GM12872 (cell line): ENCODE data around the gene PCCA.

Experiments used
- TF ChIP-seq, protein P1 (sequence below): IDR thresholded peaks from 3 replicates; pipeline ENCODE4 v1.5.1; 2011; ENCODE audit warnings: low read depth, mild to moderate bottlenecking, low read length, moderate library complexity; ENCODE audit not compliant: insufficient read depth

PCCA gene

DNA sequence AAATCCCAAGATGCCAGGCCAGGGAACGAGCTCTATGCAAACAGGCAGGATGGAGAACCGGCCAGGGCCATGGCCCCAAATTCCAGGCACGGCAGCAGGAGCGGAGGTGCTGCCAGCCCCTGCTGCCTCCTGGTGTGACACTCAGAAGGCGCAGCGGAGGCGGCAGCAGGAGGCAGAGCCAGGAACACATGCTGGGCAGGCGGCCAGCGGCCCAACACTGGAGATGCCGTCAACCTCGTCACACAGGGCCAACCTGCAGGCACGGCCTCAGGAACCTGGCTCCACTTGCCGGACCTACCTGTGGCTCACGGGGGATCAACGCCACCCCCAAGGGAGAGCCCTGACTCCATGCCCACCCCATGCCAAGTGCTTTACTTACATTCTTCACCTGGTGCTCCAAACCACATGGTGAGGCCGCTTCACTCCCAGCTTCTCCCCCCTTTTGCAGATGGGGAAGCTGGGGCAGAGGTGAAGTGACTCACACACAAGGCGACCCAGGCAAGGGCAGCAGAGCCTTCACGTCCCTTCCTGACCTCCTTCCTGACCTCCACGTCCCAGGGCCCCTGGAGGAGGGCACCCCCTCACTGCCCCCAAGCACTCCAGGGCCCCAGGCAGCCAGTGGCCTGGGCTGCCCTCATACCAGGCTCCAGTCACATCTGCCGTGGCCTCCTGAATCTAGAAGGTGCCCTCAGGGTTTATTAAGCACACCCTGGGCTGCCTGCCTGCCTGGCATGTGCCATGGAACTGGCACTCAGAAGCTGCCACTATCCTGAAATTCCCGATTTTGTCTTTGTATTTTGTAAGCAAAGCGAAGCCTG is 456.2 kb downstream of the PCCA start:
- TF ChIP-seq, protein P1, sequence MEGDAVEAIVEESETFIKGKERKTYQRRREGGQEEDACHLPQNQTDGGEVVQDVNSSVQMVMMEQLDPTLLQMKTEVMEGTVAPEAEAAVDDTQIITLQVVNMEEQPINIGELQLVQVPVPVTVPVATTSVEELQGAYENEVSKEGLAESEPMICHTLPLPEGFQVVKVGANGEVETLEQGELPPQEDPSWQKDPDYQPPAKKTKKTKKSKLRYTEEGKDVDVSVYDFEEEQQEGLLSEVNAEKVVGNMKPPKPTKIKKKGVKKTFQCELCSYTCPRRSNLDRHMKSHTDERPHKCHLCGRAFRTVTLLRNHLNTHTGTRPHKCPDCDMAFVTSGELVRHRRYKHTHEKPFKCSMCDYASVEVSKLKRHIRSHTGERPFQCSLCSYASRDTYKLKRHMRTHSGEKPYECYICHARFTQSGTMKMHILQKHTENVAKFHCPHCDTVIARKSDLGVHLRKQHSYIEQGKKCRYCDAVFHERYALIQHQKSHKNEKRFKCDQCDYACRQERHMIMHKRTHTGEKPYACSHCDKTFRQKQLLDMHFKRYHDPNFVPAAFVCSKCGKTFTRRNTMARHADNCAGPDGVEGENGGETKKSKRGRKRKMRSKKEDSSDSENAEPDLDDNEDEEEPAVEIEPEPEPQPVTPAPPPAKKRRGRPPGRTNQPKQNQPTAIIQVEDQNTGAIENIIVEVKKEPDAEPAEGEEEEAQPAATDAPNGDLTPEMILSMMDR: no peak

DNA sequence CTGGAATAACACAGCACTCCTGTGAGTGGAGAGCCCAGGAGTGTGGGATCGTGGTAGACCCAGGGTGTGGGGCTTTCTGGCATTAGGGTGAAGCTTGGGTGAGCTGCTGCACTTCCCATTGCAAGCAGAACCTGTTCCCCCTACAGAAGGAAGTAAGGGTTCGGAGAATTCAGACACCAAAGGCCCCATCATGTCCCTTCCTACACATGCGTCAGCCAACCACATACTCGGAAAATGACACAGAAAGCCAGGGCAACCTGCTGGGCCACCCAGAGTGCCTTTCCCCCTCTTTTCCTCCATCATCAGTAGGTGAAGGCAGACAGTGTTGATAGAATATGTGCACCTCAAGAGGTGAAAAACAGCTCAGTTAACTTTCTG is 456.8 kb downstream of the PCCA start:
- TF ChIP-seq, protein P1: no peak

DNA sequence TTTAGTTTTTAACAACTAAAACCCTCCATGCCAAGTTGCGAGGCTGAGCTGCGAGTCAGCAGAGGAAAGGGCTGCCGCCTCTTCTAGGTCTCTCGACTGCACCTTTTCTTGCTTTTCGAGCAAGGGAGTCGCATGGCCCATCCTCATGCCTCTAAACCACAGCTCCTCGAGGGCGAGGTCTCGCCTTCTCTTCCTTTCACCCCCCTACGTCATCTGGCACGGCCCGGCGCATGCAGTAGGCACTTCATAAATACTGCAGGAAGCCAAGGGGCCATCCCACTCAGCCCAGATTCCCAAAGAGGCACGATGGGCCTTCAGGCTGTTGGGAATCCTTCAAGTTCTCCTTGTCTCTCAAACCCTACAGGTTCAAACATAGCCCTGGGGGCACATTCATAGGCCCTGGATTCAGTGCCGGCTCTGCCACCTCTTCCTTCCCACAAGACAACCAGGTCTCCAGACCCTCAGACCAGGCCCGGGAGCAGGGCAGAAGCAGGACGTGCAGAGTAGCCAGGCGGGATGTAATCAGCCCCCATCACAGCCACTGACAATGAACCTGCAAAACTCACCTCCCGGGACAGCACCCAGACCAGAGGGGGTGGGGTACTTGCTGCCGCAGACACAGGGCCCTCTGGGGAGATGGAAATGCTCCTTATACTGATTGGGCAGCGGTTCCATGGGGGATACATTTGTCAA is 458.0 kb downstream of the PCCA start:
- TF ChIP-seq, protein P1: no peak

DNA sequence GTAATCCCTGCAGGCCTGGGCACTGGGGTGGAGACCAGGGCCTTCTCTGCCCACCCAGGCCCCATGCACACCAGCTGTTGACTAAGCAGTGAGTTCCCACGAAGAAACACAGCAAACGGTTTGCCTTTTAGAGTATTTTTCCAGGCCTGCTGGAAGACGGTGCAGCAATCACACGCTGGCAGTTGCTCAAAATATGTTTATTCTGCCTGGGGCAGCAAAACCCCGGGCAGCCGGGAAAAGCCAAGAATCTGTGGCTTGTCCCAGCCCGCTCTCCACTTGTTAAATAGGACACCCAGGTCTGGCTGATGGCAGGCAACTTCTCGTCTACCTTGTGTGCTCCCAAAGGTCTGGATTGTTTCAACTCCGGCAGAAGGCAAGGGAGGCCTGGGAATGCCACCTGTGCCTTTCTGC is 458.9 kb downstream of the PCCA start:
- TF ChIP-seq, protein P1: no peak

DNA sequence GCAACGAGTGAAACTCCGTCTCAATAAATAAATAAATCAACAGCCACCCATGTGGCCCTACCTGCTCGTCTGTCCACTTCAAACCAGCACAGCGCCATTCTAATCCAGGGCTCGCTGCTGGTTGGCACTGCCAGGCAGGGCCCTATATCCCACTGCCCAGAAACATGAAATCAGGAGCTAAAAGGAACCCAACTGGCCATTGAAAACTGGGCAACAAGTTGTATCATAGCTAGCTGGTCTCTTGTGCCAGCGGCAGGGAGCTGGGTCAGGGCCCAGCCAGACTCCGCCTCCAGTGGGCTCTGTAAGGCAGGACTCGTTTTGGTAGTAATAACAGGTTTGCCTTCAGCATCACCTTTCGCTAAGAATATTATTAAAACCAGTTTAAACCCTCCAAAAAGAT is 460.4 kb downstream of the PCCA start:
- TF ChIP-seq, protein P1: no peak

DNA sequence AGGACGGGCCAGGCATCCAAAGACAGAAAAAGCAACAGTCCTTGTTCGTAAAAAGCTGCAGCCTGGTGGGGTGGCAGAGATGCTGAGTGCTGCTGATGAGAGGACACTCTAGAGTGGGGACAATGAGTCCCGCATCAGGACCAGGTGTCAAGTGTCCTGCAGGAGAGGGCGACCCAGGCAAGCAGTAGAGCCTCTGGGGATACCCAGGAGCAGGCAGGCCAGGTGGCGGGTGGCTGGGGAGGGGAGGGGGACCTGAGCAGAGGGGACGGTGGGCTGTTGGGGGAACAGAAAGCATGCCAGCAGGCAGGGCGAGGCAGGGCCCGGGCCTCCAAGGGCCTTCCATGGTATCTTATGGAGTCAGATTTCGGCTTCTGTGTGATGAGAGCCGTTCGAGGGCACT is 463.9 kb downstream of the PCCA start:
- TF ChIP-seq, protein P1: no peak

DNA sequence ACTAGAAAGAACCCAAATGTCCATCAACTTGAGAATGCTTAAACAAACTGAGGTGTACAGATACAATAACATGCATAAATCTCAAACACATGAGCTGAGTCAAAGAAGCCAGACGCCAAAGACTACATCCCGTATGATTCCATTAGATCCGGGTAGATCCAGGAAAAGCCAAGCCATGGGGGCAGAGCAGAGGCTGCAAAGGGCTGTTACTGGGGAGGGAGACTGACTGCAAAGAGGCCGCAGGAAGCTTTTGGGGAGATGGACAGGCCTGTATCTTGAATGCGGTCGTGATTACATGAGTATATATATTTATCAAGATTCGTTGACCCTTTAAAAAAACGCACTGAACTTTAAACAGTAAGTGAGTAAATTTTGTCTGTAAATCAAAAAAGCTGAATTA is 471.0 kb downstream of the PCCA start:
- TF ChIP-seq, protein P1: no peak
